ENCODE measurements around the gene ATF7IP2.

ATF7IP2 gene

GRCh38 chr16:10485698-10486382 lies 100.0 kb downstream of the ATF7IP2 start:
- no peak for DNase-seq
- TF ChIP-seq CTCF (IDR thresholded peaks at IDR 0.05; ENCODE audit: low read depth, low read length): no peak
- H3K36me3 ChIP-seq: no peaks in the 10 kb centered on the region
- H3K4me1 ChIP-seq: no peaks in the 10 kb centered on the region
- no peaks in the 10 kb centered on the region for H3K9me3 ChIP-seq
- H3K4me3 ChIP-seq (ENCODE audit: low read depth, low read length): no peak overlapping the region
- no peaks in the 10 kb centered on the region for H3K27me3 ChIP-seq

- H3K36me3 ChIP-seq: no peaks in the 10 kb centered on the region
- no peaks in the 10 kb centered on the region for H3K27me3 ChIP-seq
- TF ChIP-seq CTCF (IDR thresholded peaks at IDR 0.05; ENCODE audit: low read depth, low read length): no peak
- no peak for DNase-seq
- no peaks in the 10 kb centered on the region for H3K9me3 ChIP-seq
- no peaks in the 10 kb centered on the region for H3K4me1 ChIP-seq
- no peak overlapping the region for H3K4me3 ChIP-seq (ENCODE audit: low read depth, low read length)
Observed at GRCh38 chr16:10490141-10490540, 104.3 kb downstream of the ATF7IP2 start.

GRCh38 chr16:10493276-10493675 lies 107.4 kb downstream of the ATF7IP2 start:
- no peak overlapping the region for H3K4me3 ChIP-seq (ENCODE audit: low read depth, low read length)
- H3K9me3 ChIP-seq: no peaks in the 10 kb centered on the region
- TF ChIP-seq CTCF (IDR thresholded peaks at IDR 0.05; ENCODE audit: low read depth, low read length): no peak

GRCh38 chr16:10494343-10495030 lies 108.6 kb downstream of the ATF7IP2 start:
- Histone ChIP-seq H3K4me1 (no peaks in the 10 kb centered on the region), H3K36me3 (no peaks in the 10 kb centered on the region), H3K4me3 (ENCODE audit: low read depth, low read length) (no peak overlapping the region), H3K27me3 (no peaks in the 10 kb centered on the region), H3K9me3 (no peaks in the 10 kb centered on the region)
- no peak for DNase-seq
- no peak for TF ChIP-seq CTCF (IDR thresholded peaks at IDR 0.05; ENCODE audit: low read depth, low read length)

More at GRCh38 chr16:10493276-10493675, 107.4 kb downstream of the ATF7IP2 start:
- no peak for DNase-seq
- no peaks in the 10 kb centered on the region for H3K27me3 ChIP-seq
- H3K4me1 ChIP-seq: no peaks in the 10 kb centered on the region
- H3K36me3 ChIP-seq: no peaks in the 10 kb centered on the region

- TF ChIP-seq CTCF (IDR thresholded peaks at IDR 0.05; ENCODE audit: low read depth, low read length): no peak
- no peak for DNase-seq
- Histone ChIP-seq H3K9me3 (no peaks in the 10 kb centered on the region), H3K4me3 (ENCODE audit: low read depth, low read length) (no peak overlapping the region), H3K27me3 (no peaks in the 10 kb centered on the region), H3K36me3 (no peaks in the 10 kb centered on the region), H3K4me1 (no peaks in the 10 kb centered on the region)
Observed at GRCh38 chr16:10495031-10495345, 109.1 kb downstream of the ATF7IP2 start.
